GM12878 (cell line): ENCODE results near the gene TMEM266. TPM values are rescaled to one million over a fixed set of nuclear protein-coding genes. Genes with fewer than 3 reads are reported as not detected.
A peak's percentile ranks its signal among the peaks of the same experiment; 100 is the strongest.

Experiments
- ESRRA ChIP-seq: IDR thresholded peaks from 2 replicates; pipeline ENCODE4 v1.6.1; 2012; ENCODE audit warnings: mild to moderate bottlenecking, low read length, improper control_type of control experiment
- HDGF ChIP-seq: fragments of 450-650 bp; IDR thresholded peaks from 2 replicates; pipeline ENCODE4 v1.6.1; 2016; ENCODE audit warnings: antibody characterized with exemption
- IKZF1 ChIP-seq: fragments of 450-650 bp; conservative IDR thresholded peaks from 2 replicates; pipeline ENCODE4 v1.6.1; 2017; ENCODE audit warnings: antibody characterized with exemption, mild to moderate bottlenecking
- JUNB ChIP-seq: IDR thresholded peaks from 2 replicates; pipeline ENCODE4 v1.6.1; 2016; ENCODE audit warnings: antibody characterized with exemption, mild to moderate bottlenecking
- MAX ChIP-seq: IDR thresholded peaks from 2 replicates; pipeline ENCODE4 v1.6.1; 2012; ENCODE audit warnings: low read depth, low read length, improper control_type of control experiment
- MXI1 ChIP-seq: fragments of 150-350 bp; IDR thresholded peaks from 2 replicates; pipeline ENCODE4 v1.6.1; 2011; ENCODE audit warnings: low read depth, mild to moderate bottlenecking, inconsistent platforms, low read length, improper control_type of control experiment
- NFXL1 ChIP-seq: fragments of 450-650 bp; IDR thresholded peaks from 2 replicates; pipeline ENCODE4 v1.6.1; 2017; ENCODE audit warnings: antibody characterized with exemption, mild to moderate bottlenecking, borderline replicate concordance
- PAX8 ChIP-seq: fragments of 450-650 bp; IDR thresholded peaks from 2 replicates; pipeline ENCODE4 v1.6.1; 2017; ENCODE audit warnings: mild to moderate bottlenecking, moderate library complexity
- PBX3 ChIP-seq: IDR thresholded peaks from 2 replicates; pipeline ENCODE4 v1.6.1; 2011; ENCODE audit warnings: mild to moderate bottlenecking, low read depth, low read length, moderate library complexity; ENCODE audit not compliant: insufficient replicate concordance
- RCOR1 ChIP-seq: conservative IDR thresholded peaks from 2 replicates; pipeline ENCODE4 v1.6.1; 2012; ENCODE audit warnings: low read depth, low read length, improper control_type of control experiment
- SUPT20H ChIP-seq: IDR thresholded peaks from 2 replicates; pipeline ENCODE4 v1.6.1; 2011; ENCODE audit warnings: low read depth, mild to moderate bottlenecking, low read length, moderate library complexity, borderline replicate concordance; ENCODE audit not compliant: control insufficient read depth
- TARDBP ChIP-seq: IDR thresholded peaks from 2 replicates; pipeline ENCODE4 v1.6.1; 2016; ENCODE audit warnings: borderline replicate concordance
- ZBTB33 ChIP-seq: fragments of 450-650 bp; IDR thresholded peaks from 2 replicates; pipeline ENCODE4 v1.6.1; 2017; ENCODE audit warnings: mild to moderate bottlenecking
- ZNF207 ChIP-seq: fragments of 450-650 bp; IDR thresholded peaks from 2 replicates; pipeline ENCODE4 v1.6.1; 2014; ENCODE audit warnings: antibody characterized with exemption, mild to moderate bottlenecking, borderline replicate concordance
- polyA plus RNA-seq, 11 experiments: library from polyadenylated mRNA; depleted of rRNA in 4 of 11; unstranded in 6 of 11; stranded (reverse) in 5 of 11; fragments of >200 nt; fragmentation: Nextera tagmentation in 4 of 11; fragmentation: Illumina TruSeq in 1 of 11; extraction: Ambion mirVana in 4 of 11; extraction: Trizol in 1 of 11; gene quantifications; 1 replicate in 1 of 11; 2 replicates in 10 of 11; pipeline versions ENCODE4 v1.2.1 to v1.2.3, GENCODE V29; 2011 to 2016; ENCODE audit warnings: inconsistent platforms in 2 of 11, missing spikeins in 2 of 11, low read depth in 1 of 11
- total RNA-seq, 4 experiments: library from RNA; depleted of rRNA in 3 of 4; stranded (reverse); fragments of >200 nt in 3 of 4; fragmentation: Illumina TruSeq in 1 of 4; extraction: Trizol in 1 of 4; gene quantifications; 2 replicates each; pipeline versions ENCODE4 v1.2.1 to v1.2.3, GENCODE V29; 2013 to 2021

The TMEM266 gene
- total and polyA plus RNA-seq, 10 of the 15 experiments (the other 5 are each of a cell fraction or from before 2014, with no cell fraction given): 0.11 to 0.70 (median 0.39) TPM

GRCh38 chr15:76056931-76057330 lies 2.9 kb upstream of the TMEM266 start (continued):
- TF ChIP-seq MAX: no peak
- peak; percentile 46; the same call in 1 of the 2 replicates for TF ChIP-seq JUNB
- TF ChIP-seq NFXL1: no peak
- TF ChIP-seq TARDBP: no peak
- TF ChIP-seq PAX8: no peak
- no peak for TF ChIP-seq ESRRA
- no peak for TF ChIP-seq ZNF207
- no peak for TF ChIP-seq MXI1
- TF ChIP-seq ZBTB33: no peak
- TF ChIP-seq HDGF: no peak
- no peak for TF ChIP-seq PBX3
- TF ChIP-seq IKZF1: peak; percentile 90
- TF ChIP-seq RCOR1: 0 out of 2 replicates have a peak, but pooled peaks have one; percentile 39
- TF ChIP-seq SUPT20H: no peak
